Prostate gland (tissue), 2 donors: Measurements from ENCODE around the gene ZMIZ1.

ENCODE experiments used
- POLR2A ChIP-seq: fragments of 450-650 bp; IDR thresholded peaks from one replicate; pipeline ENCODE4 v1.6.1; 2016; ENCODE audit warnings: antibody characterized with exemption, mild to moderate bottlenecking
- POLR2AphosphoS5 ChIP-seq: sonication (generic); formaldehyde crosslinking; IDR thresholded peaks from one replicate; pipeline ENCODE4 v1.6.1; 2017; ENCODE audit warnings: antibody characterized with exemption
- TF ChIP-seq, protein P1 (sequence below), 4 experiments: fragments of 200-600 bp in 2 of 4; fragments of 450-650 bp in 2 of 4; sonication (generic) in 2 of 4; IDR thresholded peaks; 1 replicate in 3 of 4; 2 replicates in 1 of 4; pipeline ENCODE4 v1.5.1; 2016 to 2019; ENCODE audit warnings: antibody characterized with exemption in 4 of 4, mild to moderate bottlenecking in 2 of 4, moderate library complexity in 2 of 4

DNA sequence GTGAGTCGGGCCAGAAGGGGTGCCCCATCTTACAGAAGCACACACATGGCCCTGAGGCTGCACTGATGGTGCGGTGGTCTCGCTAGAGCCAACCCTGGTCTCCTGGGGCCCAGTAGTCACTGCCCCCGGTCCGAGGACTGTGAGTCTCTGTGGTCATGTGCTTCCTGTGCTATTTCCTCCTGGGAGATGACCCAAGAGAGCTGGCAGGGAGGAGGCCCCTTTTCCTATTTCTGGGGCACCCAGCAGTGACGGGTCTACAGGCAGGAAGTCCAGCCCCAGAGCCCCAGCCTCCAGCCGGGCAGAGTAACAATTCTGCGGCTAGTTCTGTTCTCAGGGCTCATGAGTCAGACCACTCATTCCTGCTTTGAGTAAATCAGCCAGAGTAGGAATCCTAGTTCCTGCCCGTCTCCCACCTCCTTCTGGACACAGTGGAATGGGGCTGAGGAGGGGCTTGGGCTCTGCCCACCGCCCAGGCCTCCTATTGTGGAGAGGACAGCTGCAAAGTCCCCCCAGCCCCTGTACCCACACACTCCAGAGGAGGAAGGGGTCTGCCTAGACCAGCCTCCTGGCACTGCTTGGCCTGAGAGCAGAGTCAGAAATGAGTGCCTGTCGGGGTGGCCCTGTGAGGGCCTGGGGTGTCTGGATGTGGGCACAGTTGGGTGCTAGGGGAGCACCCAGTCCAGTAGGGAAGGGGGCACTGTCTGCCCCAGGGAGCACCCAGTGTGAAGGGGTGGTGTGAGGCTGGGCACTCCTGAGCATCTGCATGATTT is 198.0 kb downstream of the ZMIZ1 start:
- TF ChIP-seq, protein P1, sequence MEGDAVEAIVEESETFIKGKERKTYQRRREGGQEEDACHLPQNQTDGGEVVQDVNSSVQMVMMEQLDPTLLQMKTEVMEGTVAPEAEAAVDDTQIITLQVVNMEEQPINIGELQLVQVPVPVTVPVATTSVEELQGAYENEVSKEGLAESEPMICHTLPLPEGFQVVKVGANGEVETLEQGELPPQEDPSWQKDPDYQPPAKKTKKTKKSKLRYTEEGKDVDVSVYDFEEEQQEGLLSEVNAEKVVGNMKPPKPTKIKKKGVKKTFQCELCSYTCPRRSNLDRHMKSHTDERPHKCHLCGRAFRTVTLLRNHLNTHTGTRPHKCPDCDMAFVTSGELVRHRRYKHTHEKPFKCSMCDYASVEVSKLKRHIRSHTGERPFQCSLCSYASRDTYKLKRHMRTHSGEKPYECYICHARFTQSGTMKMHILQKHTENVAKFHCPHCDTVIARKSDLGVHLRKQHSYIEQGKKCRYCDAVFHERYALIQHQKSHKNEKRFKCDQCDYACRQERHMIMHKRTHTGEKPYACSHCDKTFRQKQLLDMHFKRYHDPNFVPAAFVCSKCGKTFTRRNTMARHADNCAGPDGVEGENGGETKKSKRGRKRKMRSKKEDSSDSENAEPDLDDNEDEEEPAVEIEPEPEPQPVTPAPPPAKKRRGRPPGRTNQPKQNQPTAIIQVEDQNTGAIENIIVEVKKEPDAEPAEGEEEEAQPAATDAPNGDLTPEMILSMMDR (IDR thresholded peaks at IDR 0.05) = no peak
- TF ChIP-seq POLR2AphosphoS5 (no peak), POLR2A (no peak)
